ENCODE data around the gene SOS1.

The SOS1 gene

DNA sequence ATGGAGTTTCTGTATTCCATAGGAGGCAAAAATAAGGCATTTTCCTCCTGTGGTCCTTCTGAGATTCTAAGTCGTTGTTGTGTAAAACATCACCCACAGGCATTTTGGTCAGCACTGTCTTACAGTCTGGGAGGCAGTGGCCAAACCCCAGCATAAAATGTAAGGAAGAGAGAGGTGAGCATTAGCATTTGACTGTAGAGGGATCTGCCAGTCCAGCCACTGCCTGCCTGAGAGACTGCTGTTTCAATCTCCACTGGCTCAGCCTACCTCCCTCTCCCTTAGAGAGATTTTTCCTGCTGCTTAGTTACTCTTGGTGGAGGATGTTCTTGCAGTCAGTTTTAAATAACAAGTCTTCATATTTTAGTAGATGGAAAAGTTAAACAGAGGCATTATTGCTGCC lies 154.2 kb downstream of the SOS1 start:
- no peak for DNase-seq (ENCODE audit: low read depth in 2 of 2)
- no peak overlapping the region for H3K4me3 ChIP-seq (replicated peaks in 1 of 2; ENCODE audit: low read depth in 2 of 2, low read length in 2 of 2)
- TF ChIP-seq CTCF (IDR thresholded peaks at IDR 0.05; ENCODE audit: low read depth, low read length) = no peak

DNA sequence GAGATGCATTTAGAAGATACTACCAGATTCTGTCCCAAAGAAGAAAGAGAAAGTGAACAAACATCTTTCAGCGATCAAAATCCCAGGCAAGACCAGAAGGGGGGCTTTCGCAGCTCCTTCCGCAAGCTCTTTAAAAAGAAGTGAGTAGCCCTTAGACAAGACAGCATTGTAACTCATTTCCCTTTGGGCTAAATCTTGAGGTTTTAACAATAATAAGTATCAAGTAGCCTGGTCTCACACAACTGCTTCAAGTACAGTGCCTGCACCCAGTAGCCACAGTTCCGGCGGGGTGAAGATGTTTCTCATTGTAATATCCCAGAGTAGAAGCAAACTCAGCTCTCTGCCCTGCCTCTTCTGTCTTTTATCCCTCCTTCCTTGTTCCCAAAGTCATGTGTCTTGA lies 154.8 kb downstream of the SOS1 start:
- TF ChIP-seq CTCF (IDR thresholded peaks at IDR 0.05; ENCODE audit: low read depth, low read length) = no peak
- DNase-seq (ENCODE audit: low read depth in 2 of 2) = no peak
- no peak overlapping the region for H3K4me3 ChIP-seq (replicated peaks in 1 of 2; ENCODE audit: low read depth in 2 of 2, low read length in 2 of 2)

DNA sequence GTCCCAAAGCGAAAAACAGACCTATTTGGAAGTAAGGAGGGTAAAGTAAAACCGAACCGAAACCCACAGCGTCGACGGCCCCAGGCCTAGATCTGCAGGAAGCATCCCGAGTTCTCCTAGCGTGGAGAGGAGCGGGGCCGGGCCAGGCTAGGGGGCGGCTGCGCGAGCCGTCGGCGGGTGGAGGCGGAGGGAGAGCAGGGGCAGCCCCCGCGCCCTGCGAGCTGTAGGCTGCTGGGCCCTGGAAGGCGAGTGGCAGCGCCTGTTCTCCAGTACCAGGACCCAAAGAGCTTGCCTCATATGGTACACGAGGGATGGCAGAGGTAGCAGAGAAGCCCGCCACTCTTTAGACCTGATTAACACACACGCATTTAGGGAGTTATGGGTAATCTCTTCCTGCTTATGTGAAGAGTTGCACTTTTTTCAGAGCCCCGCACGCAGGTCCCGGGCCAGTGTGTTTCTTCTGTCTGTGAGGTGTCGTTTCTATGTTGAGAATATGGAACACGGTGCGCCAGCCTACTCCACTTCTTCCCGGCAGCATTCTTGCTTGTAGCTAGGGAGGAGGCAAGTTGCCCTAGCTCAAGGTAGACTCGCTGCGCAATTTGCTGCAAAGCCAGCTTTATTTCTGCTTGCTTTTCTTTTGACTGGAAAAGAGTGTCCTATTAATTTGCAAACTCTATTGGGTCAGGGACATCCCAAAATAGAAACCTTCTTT lies 160.1 kb downstream of the SOS1 start:
- DNase-seq (ENCODE audit: low read depth in 2 of 2) = no peak
- no peak for TF ChIP-seq CTCF (IDR thresholded peaks at IDR 0.05; ENCODE audit: low read depth, low read length)
- H3K4me3 ChIP-seq (replicated peaks in 1 of 2; ENCODE audit: low read depth in 2 of 2, low read length in 2 of 2) = peak overlapping the region; percentile 27 to 43

DNA sequence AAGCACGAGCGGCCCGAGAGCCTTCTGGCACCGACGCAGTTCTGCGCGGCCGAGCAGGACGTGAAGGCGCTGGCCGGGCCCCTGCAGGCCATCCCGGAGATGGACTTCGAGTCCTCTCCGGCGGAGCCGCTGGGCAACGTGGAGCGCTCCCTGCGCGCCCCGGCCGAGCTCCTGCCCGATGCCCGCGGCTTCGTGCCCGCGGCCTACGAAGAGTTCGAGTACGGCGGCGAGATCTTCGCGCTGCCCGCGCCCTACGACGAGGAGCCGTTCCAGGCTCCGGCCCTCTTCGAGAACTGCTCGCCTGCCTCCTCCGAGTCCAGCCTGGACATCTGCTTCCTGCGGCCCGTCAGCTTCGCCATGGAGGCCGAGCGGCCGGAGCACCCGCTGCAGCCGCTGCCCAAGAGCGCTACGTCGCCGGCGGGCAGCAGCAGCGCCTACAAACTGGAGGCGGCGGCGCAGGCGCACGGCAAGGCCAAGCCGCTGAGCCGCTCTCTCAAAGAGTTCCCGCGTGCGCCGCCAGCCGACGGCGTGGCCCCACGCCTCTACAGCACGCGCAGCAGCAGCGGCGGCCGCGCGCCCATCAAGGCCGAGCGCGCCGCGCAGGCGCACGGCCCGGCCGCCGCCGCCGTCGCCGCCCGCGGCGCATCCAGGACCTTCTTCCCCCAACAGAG lies 160.8 kb downstream of the SOS1 start:
- H3K4me3 ChIP-seq (replicated peaks in 1 of 2; ENCODE audit: low read depth in 2 of 2, low read length in 2 of 2) = peak overlapping the region; percentile 34 to 49
- no peak for TF ChIP-seq CTCF (IDR thresholded peaks at IDR 0.05; ENCODE audit: low read depth, low read length)
- DNase-seq (ENCODE audit: low read depth in 2 of 2) = peak; percentile 85 to 90

DNA sequence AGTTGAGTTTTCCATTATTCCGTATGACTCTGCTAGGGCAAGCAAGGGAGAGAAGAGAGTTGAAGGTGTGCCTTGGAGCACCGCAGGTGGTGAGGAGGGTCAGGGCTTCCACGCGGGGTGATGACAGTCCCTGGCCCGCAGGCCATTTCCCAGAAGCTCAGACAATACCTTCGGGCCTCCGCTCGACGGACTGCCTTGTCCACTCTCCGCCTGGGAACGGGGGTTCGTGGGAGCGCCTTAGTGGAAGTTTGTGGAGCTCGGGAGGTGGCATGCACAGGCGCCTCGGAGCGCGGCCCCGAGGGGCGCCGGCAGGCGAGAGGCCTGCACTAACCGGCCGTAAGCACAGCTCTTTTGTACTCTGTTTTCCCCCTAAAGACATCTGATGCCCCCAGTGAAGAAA lies 161.4 kb downstream of the SOS1 start:
- H3K4me3 ChIP-seq (replicated peaks in 1 of 2; ENCODE audit: low read depth in 2 of 2, low read length in 2 of 2) = peak overlapping the region in 1 of 2 donors; percentile 49

GRCh38 chr2:38957972-38958371 lies 162.9 kb downstream of the SOS1 start:
- DNase-seq (ENCODE audit: low read depth in 2 of 2) = no peak
- no peak overlapping the region for H3K4me3 ChIP-seq (replicated peaks in 1 of 2; ENCODE audit: low read depth in 2 of 2, low read length in 2 of 2)
- no peak for TF ChIP-seq CTCF (IDR thresholded peaks at IDR 0.05; ENCODE audit: low read depth, low read length)

More for the DNA sequence above, 161.4 kb downstream of the SOS1 start:
- no peak for TF ChIP-seq CTCF (IDR thresholded peaks at IDR 0.05; ENCODE audit: low read depth, low read length)
- DNase-seq (ENCODE audit: low read depth in 2 of 2) = no peak

All from cardiac fibroblast (primary cell).